Spleen (tissue), 11 donors: ENCODE data around the gene AGPAT3. TPM values are rescaled to one million over a fixed set of nuclear protein-coding genes. Genes with fewer than 3 reads are reported as not detected.
A peak's percentile ranks its signal among the peaks of the same experiment; 100 is the strongest.

Experiments
- DNase-seq: peaks from one replicate; pipeline ENCODE4 v3.0.0-alpha.2; 2020
- H3K27ac ChIP-seq, 8 donors: fragments of 200-600 bp; sonication (generic) in 7 of 8; 1 replicate in 4 of 8; 2 replicates in 4 of 8; pipeline versions ENCODE4 v1.5.0 to v1.8.0; 2016 to 2021; ENCODE audit warnings: inconsistent platforms in 4 of 8, mild to moderate bottlenecking in 4 of 8, moderate library complexity in 1 of 8
- H3K27me3 ChIP-seq, 7 donors: fragments of 200-600 bp; sonication (generic) in 6 of 7; replicated peaks in 1 of 7; 1 replicate in 4 of 7; 2 replicates in 3 of 7; pipeline versions ENCODE4 v1.5.0 to v1.8.0; 2016 to 2021; ENCODE audit warnings: inconsistent platforms in 3 of 7, mild to moderate bottlenecking in 1 of 7
- H3K36me3 ChIP-seq, 6 donors: fragments of 200-600 bp; sonication (generic) in 5 of 6; 1 replicate in 4 of 6; 2 replicates in 2 of 6; pipeline versions ENCODE4 v1.5.0 to v1.8.0; 2016 to 2021; ENCODE audit warnings: inconsistent platforms in 2 of 6
- H3K4me1 ChIP-seq, 6 donors: fragments of 200-600 bp; sonication (generic) in 5 of 6; 1 replicate in 3 of 6; 2 replicates in 3 of 6; pipeline versions ENCODE4 v1.5.0 to v1.8.0; 2016 to 2021; ENCODE audit warnings: inconsistent platforms in 3 of 6
- H3K4me3 ChIP-seq, 8 donors: fragments of 200-600 bp; sonication (generic) in 7 of 8; 1 replicate in 4 of 8; 2 replicates in 4 of 8; pipeline versions ENCODE4 v1.5.0 to v1.8.0; 2016 to 2021; ENCODE audit warnings: inconsistent platforms in 4 of 8, mild to moderate bottlenecking in 4 of 8, moderate library complexity in 2 of 8
- H3K9me3 ChIP-seq, 8 donors: fragments of 200-600 bp; sonication (generic) in 7 of 8; 1 replicate in 4 of 8; 2 replicates in 4 of 8; pipeline versions ENCODE4 v1.5.0 to v1.8.0; 2016 to 2021; ENCODE audit warnings: inconsistent platforms in 4 of 8
- POLR2A ChIP-seq, 3 donors: fragments of 450-650 bp; IDR thresholded peaks; one replicate each; pipeline ENCODE4 v1.5.1; 2017; ENCODE audit warnings: antibody characterized with exemption in 3 of 3, mild to moderate bottlenecking in 1 of 3
- POLR2AphosphoS5 ChIP-seq, 3 donors: sonication (generic); formaldehyde crosslinking; IDR thresholded peaks; one replicate each; pipeline ENCODE4 v1.5.1; 2017; ENCODE audit warnings: antibody characterized with exemption in 3 of 3
- WGBS, 5 donors: extraction: QIAGEN DNeasy Blood & Tissue Kit in 3 of 5; methylation state at CpG; one replicate each; pipeline versions ENCODE4 v1.1.5 to v1.1.7; 2013 to 2018; 5-methylcytosine and 5-hydroxymethylcytosine counted together
- intact Hi-C: fragments of 100-400 bp; cut with DNase I; formaldehyde crosslinking; loops from one replicate; pipeline ENCODE4 v1.15.0; 2023; ENCODE audit warnings: low total_unique reads
- polyA plus RNA-seq, 3 donors: library from polyadenylated mRNA; stranded (reverse); fragments of 200-250 nt; gene quantifications; one replicate each; pipeline ENCODE4 v1.2.1, GENCODE V29; 2013
- total RNA-seq, 7 donors: library from RNA; depleted of rRNA in 3 of 7; stranded (reverse); fragments of >200 nt in 3 of 7; fragmentation: NEBNext Ultra II Directional in 4 of 7; extraction: Animal tissue kit (Norgen Biotek cat#: 25700) in 4 of 7; gene quantifications; one replicate each; pipeline versions ENCODE4 v1.1.0 to v1.2.1, GENCODE V29; 2016 to 2021
- TF ChIP-seq, protein P1 (sequence below), 11 experiments: fragments of 200-600 bp in 7 of 11; fragments of 450-650 bp in 4 of 11; sonication (generic) in 4 of 11; IDR thresholded peaks in 8 of 11; conservative IDR thresholded peaks in 3 of 11; 1 replicate in 7 of 11; 2 replicates in 4 of 11; pipeline versions ENCODE4 v1.4.0 to v1.8.0; 2016 to 2021; ENCODE audit warnings: antibody characterized with exemption in 11 of 11, inconsistent platforms in 4 of 11, mild to moderate bottlenecking in 1 of 11
- donor health status: healthy with polysubstance abuse.
- donor health status: DM: no; HTN: no; CAD: no; lungs with moderate emphysema.
- donor health status: DM: no; HTN: no; CAD: no.
- donor health status: Bipolar disorder and iron deficiency.
- donor health status: healthy.
- donor health status: DM: no; HTN: no; CAD: no.
- donor health status: DM: yes; HTN: yes; CAD: no.

Gene AGPAT3
- total and polyA plus RNA-seq, 10 donors: 6.9 to 92.0 (median 56.0) TPM

DNA sequence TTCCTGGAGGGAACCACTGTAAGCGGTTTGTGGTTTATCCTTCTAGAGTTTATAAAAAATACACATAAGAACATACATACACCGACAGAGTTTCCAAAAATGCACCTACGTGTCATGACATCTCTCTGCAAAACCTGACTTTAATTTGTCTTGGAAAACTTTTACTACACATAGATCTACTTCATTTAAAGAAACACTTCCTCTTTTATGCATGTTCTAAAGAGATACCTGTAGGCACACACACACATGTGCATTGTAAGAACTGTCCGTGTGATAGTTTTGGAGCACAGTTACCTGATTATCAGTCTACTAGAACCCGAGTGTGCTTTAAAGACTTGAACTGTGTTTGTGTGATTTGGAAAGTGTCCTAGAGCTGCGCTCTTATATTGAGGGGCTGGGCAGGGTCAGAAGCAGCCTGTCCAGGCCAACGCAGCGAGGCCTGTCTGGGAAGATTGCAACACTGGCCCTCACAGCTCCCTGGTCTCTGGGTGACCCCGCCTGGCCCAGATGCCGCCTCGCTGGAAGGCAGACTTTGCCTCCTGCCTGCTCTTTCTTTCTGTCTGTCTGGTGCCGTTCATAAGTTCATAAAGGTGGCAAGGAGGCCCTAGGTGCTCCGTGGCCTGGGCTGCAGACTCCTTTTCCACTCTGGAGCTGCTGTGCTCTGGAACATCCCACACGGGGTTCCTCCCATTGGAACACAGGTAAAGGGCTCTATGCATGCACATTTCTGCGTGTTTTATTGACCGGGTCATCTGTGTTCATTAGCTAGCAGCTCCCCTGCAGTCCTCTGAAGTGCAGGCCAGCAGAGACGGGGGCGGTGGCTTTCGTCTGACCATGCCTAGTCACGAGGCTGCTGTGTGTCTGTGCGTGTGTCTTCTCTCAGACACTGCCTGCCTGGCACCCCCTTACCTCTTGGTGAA lies 46.3 kb downstream of the AGPAT3 start:
- no peak for DNase-seq
- TF ChIP-seq, protein P1, sequence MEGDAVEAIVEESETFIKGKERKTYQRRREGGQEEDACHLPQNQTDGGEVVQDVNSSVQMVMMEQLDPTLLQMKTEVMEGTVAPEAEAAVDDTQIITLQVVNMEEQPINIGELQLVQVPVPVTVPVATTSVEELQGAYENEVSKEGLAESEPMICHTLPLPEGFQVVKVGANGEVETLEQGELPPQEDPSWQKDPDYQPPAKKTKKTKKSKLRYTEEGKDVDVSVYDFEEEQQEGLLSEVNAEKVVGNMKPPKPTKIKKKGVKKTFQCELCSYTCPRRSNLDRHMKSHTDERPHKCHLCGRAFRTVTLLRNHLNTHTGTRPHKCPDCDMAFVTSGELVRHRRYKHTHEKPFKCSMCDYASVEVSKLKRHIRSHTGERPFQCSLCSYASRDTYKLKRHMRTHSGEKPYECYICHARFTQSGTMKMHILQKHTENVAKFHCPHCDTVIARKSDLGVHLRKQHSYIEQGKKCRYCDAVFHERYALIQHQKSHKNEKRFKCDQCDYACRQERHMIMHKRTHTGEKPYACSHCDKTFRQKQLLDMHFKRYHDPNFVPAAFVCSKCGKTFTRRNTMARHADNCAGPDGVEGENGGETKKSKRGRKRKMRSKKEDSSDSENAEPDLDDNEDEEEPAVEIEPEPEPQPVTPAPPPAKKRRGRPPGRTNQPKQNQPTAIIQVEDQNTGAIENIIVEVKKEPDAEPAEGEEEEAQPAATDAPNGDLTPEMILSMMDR (IDR thresholded peaks at IDR 0.05 in 8 of 11, conservative IDR thresholded peaks at IDR 0.05 in 3 of 11): no peak
- TF ChIP-seq POLR2A (IDR thresholded peaks at IDR 0.05): no peak
- TF ChIP-seq POLR2AphosphoS5 (IDR thresholded peaks at IDR 0.05): peak in 2 of 3 donors; percentile 38 to 39

DNA sequence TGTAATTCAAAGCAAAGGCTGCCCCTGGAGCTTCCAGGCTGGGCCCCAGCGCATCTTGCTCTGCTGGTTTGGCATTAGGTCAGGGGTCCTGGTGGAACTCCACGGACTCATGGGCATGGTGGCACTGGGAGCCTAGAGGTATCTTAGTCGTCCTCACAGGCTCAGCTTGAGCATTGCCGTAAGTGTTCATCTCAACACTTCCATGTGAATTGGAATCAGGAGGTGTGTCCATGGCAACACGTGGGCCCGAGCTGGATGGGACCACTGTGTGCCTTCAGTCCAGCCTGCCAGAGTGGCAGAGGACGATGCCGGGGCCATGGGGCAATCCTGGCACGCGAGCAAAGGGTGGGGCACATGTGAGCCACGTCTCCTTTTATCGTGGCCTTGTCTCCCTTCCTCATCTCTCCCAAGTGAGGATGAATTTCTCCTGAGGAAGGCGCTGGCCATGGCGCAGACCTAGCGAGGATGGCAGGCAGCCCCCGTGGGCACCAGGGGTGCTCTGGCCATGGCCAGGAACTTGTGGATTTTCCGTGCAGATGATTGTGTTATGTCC lies 47.0 kb downstream of the AGPAT3 start:
- Histone ChIP-seq H3K9me3 (peaks cover 0 to 18% (median 10%) of the 10 kb centered on the region in 8 donors), H3K4me1 (peaks cover 8 to 64% (median 36%) of the 10 kb centered on the region in 6 donors), H3K27me3 (no peaks in the 10 kb centered on the region), H3K27ac (no peak overlapping the region), H3K36me3 (peaks cover 0 to 40% (median 1%) of the 10 kb centered on the region in 6 donors), H3K4me3 (no peak overlapping the region)
- no peak for DNase-seq
- WGBS, 5 donors: 87 to 93% (median 89%) methylated on average over 8 to 17 of the region's 17 CpGs
- peak in 1 of 3 donors; percentile 9 for TF ChIP-seq POLR2AphosphoS5 (IDR thresholded peaks at IDR 0.05)
- TF ChIP-seq, protein P1 (IDR thresholded peaks at IDR 0.05 in 8 of 11, conservative IDR thresholded peaks at IDR 0.05 in 3 of 11): no peak
- intact Hi-C loops: loop anchor here (10.0 kb wide), 1 partner anchor 47 kb away; the partner anchor contains the start of gene AGPAT3

More for the DNA sequence above, 46.3 kb downstream of the AGPAT3 start:
- H3K9me3 ChIP-seq: peaks cover 0 to 18% (median 10%) of the 10 kb centered on the region in 8 donors
- H3K36me3 ChIP-seq: peaks cover 0 to 47% (median 4%) of the 10 kb centered on the region in 6 donors
- intact Hi-C loops: loop anchor here (10.0 kb wide), 1 partner anchor 46 kb away; the partner anchor contains the start of gene AGPAT3
- H3K27ac ChIP-seq: no peak overlapping the region
- H3K27me3 ChIP-seq: no peaks in the 10 kb centered on the region
- 81 to 87% (median 82%) methylated on average over 21 of the region's 21 CpGs for WGBS, 5 donors
- no peak overlapping the region for H3K4me3 ChIP-seq
- peaks cover 8 to 56% (median 28%) of the 10 kb centered on the region in 6 donors for H3K4me1 ChIP-seq

DNA sequence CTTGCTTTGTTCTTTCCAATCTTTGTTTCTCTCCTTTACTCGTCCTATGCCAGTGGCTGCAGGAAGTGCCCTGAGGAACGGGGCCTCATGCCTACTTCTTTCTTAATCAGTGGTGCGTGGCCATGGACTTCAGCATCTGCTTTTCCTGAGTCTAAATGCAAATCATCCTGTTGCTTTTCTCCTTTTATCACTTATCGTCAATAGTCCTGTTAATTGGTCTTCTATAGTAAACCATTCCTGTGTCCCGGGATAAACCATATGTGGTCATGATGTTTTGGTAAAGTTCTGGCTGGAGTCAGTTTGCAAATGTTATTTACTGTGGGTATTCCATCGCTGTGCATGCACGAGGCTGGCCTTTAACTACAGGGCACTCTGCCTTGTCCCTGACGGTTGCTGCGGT lies 47.5 kb downstream of the AGPAT3 start:
- H3K4me1 ChIP-seq: peaks cover 8 to 68% (median 41%) of the 10 kb centered on the region in 6 donors
- intact Hi-C loops: loop anchor here (10.0 kb wide), 1 partner anchor 48 kb away; the partner anchor contains the start of gene AGPAT3
- H3K27me3 ChIP-seq: no peaks in the 10 kb centered on the region
- DNase-seq: no peak
- peaks cover 0 to 18% (median 10%) of the 10 kb centered on the region in 8 donors for H3K9me3 ChIP-seq
- H3K4me3 ChIP-seq: no peak overlapping the region
- no peak overlapping the region for H3K27ac ChIP-seq
- TF ChIP-seq POLR2A (IDR thresholded peaks at IDR 0.05): no peak
- TF ChIP-seq, protein P1 (IDR thresholded peaks at IDR 0.05 in 8 of 11, conservative IDR thresholded peaks at IDR 0.05 in 3 of 11): no peak
- no peak for TF ChIP-seq POLR2AphosphoS5 (IDR thresholded peaks at IDR 0.05)
- 77 to 88% (median 82%) methylated on average over 9 of the region's 9 CpGs for WGBS, 5 donors
- peaks cover 0 to 35% (median 0%) of the 10 kb centered on the region in 6 donors for H3K36me3 ChIP-seq
